ENCODE measurements around the gene CIAPIN1. TPM values are rescaled to one million over a fixed set of nuclear protein-coding genes. Genes with fewer than 3 reads are reported as not detected.

The CIAPIN1 gene
- total RNA-seq, 1 donor from 2014 or later = 52.3 TPM

GRCh38 chr16:57389087-57389468 is 58.1 kb downstream of the CIAPIN1 start:
- peak overlapping the region; percentile 90 for H3K27ac Mint-ChIP-seq
- H3K4me1 Mint-ChIP-seq = peaks cover 53% of the 10 kb centered on the region
- ChIA-PET CTCF (no interaction called here), POLR2A (interaction anchor here (0.7 kb wide), 1 partner anchor 40 kb away, joined by 5 read pairs; no protein-coding TSS in a partner anchor)
- no peaks in the 10 kb centered on the region for H3K36me3 Mint-ChIP-seq (ENCODE audit: low read depth)
- no peak for ATAC-seq (ENCODE audit: low read depth)
- DNase-seq = no peak
- no peaks in the 10 kb centered on the region for H3K9me3 Mint-ChIP-seq
- no peaks in the 10 kb centered on the region for H3K27me3 Mint-ChIP-seq
- H3K4me3 Mint-ChIP-seq = no peak overlapping the region
- TF ChIP-seq CTCF (IDR thresholded peaks at IDR 0.05) = no peak
- intact Hi-C loops (cut with micrococcal nuclease) = loop anchor here (2.0 kb wide), 1 partner anchor 40 kb away; no protein-coding TSS in a partner anchor

- POLR2A ChIA-PET = interaction anchor here (0.7 to 2.7 kb wide), 13 partner anchors 9 to 386 kb away, joined by 3 to 22 read pairs (median 4); partner anchors contain the start of genes CCL17, PSME3IP1 and RSPRY1
- ATAC-seq (ENCODE audit: low read depth) = peak; percentile 69
- intact Hi-C loops (cut with micrococcal nuclease) = loop anchor here (1.0 to 2.0 kb wide), 5 partner anchors 11 to 88 kb away; no protein-coding TSS in a partner anchor
- peaks cover 59% of the 10 kb centered on the region for H3K4me1 Mint-ChIP-seq
- no peak for TF ChIP-seq CTCF (IDR thresholded peaks at IDR 0.05)
- H3K36me3 Mint-ChIP-seq (ENCODE audit: low read depth) = no peaks in the 10 kb centered on the region
- no peaks in the 10 kb centered on the region for H3K9me3 Mint-ChIP-seq
- peak overlapping the region; percentile 90 for H3K27ac Mint-ChIP-seq
- peak overlapping the region; percentile 60 for H3K4me3 Mint-ChIP-seq
- CTCF ChIA-PET = interaction anchor here (0.8 to 1.3 kb wide), 2 partner anchors 11 to 24 kb away, joined by 3 read pairs; no protein-coding TSS in a partner anchor
- no peaks in the 10 kb centered on the region for H3K27me3 Mint-ChIP-seq
- no peak for DNase-seq
Measured at GRCh38 chr16:57388359-57389086, 58.7 kb downstream of the CIAPIN1 start.

- ChIA-PET CTCF (interaction anchor here (0.8 to 1.3 kb wide), 2 partner anchors 10 to 25 kb away, joined by 3 read pairs; no protein-coding TSS in a partner anchor), POLR2A (interaction anchor here (0.7 to 2.7 kb wide), 13 partner anchors 9 to 386 kb away, joined by 3 to 22 read pairs (median 4); partner anchors contain the start of genes CCL17, PSME3IP1 and RSPRY1)
- Mint-ChIP-seq H3K36me3 (ENCODE audit: low read depth) (no peaks in the 10 kb centered on the region), H3K27me3 (no peaks in the 10 kb centered on the region), H3K27ac (peak overlapping the region; percentile 90), H3K4me1 (peaks cover 65% of the 10 kb centered on the region), H3K9me3 (no peaks in the 10 kb centered on the region), H3K4me3 (peak overlapping the region; percentile 60)
- peak; percentile 36 for ATAC-seq (ENCODE audit: low read depth)
- TF ChIP-seq CTCF (IDR thresholded peaks at IDR 0.05) = no peak
- intact Hi-C loops (cut with micrococcal nuclease) = loop anchor here (1.0 to 2.0 kb wide), 5 partner anchors 10 to 87 kb away; no protein-coding TSS in a partner anchor
- DNase-seq = no peak
Measured at GRCh38 chr16:57387598-57388354, 59.4 kb downstream of the CIAPIN1 start.

- peaks cover 69% of the 10 kb centered on the region for H3K4me1 Mint-ChIP-seq
- POLR2A ChIA-PET = interaction anchor here (1.1 to 2.7 kb wide), 2 partner anchors 14 to 26 kb away, joined by 4 to 22 read pairs; no protein-coding TSS in a partner anchor
Measured at GRCh38 chr16:57386381-57386951, 60.7 kb downstream of the CIAPIN1 start.

More at GRCh38 chr16:57386381-57386951, 60.7 kb downstream of the CIAPIN1 start:
- H3K4me3 Mint-ChIP-seq = no peak overlapping the region
- DNase-seq = no peak
- no peaks in the 10 kb centered on the region for H3K9me3 Mint-ChIP-seq
- H3K36me3 Mint-ChIP-seq (ENCODE audit: low read depth) = no peaks in the 10 kb centered on the region
- H3K27ac Mint-ChIP-seq = no peak overlapping the region
- CTCF ChIA-PET = no interaction called here
- no peaks in the 10 kb centered on the region for H3K27me3 Mint-ChIP-seq
- intact Hi-C loops (cut with micrococcal nuclease) = no loop called here
- no peak for ATAC-seq (ENCODE audit: low read depth)
- TF ChIP-seq CTCF (IDR thresholded peaks at IDR 0.05) = no peak

All from activated B cell treated with CpG ODN at 0.5 μM for 24 hours (primary cell).